ENCODE measurements around the gene LTV1. TPM values are rescaled to one million over a fixed set of nuclear protein-coding genes. Genes with fewer than 3 reads are reported as not detected.
A peak's percentile ranks its signal among the peaks of the same experiment; 100 is the strongest.

LTV1 gene
- total and polyA plus RNA-seq, 9 of the 15 experiments (the other 6 are each of a cell fraction or from before 2014, with no cell fraction given) = 57.9 to 162 (median 119) TPM

GRCh38 chr6:143806282-143807102 lies 36.6 kb upstream of the LTV1 start (continued):
- TF ChIP-seq CEBPZ (IDR thresholded peaks at IDR 0.05; ENCODE audit: borderline replicate concordance, low read depth, low read length) (no peak), POLR3G (IDR thresholded peaks at IDR 0.05; ENCODE audit: extremely low read depth, insufficient read length, insufficient replicate concordance) (no peak), HINFP (tag; conservative IDR thresholded peaks at IDR 0.05; ENCODE audit: low read depth) (0 out of 2 replicates have a peak, but pooled peaks have one; percentile 25), TARDBP (IDR thresholded peaks at IDR 0.05) (no peak), MED1 (CRISPR knock-in tag; IDR thresholded peaks at IDR 0.05; ENCODE audit: borderline replicate concordance) (no peak), AFF1 (IDR thresholded peaks at IDR 0.05; ENCODE audit: low read depth in 1 of 2, partially characterized antibody in 2 of 2) (peak in 1 of 2 experiments; percentile 79), PHB (CRISPR knock-in tag; IDR thresholded peaks at IDR 0.05) (no peak), HMBOX1 (IDR thresholded peaks at IDR 0.05) (peak; percentile 84), MITF (IDR thresholded peaks at IDR 0.05) (0 out of 2 replicates have a peak, but pooled peaks have one; percentile 28), CBX1 (IDR thresholded peaks at IDR 0.05; ENCODE audit: low read depth) (no peak; the same call in 1 of the 2 replicates), PRPF4 (IDR thresholded peaks at IDR 0.05; ENCODE audit: insufficient read depth, low read depth, low read length, poor library complexity, severe bottlenecking) (no peak), CBX5 (IDR thresholded peaks at IDR 0.05; ENCODE audit: borderline replicate concordance, low read depth) (no peak), ZC3H8 (IDR thresholded peaks at IDR 0.05) (no peak), ZNF75A (CRISPR knock-in tag; IDR thresholded peaks at IDR 0.05) (peak; percentile 66; the same call in 1 of the 2 replicates), NFIC (IDR thresholded peaks at IDR 0.05) (peak; percentile 79), ZBTB8A (IDR thresholded peaks at IDR 0.05; ENCODE audit: partially characterized antibody) (peak; percentile 39)
